Stimulated activated CD4-positive, alpha-beta T cell treated with anti-CD3 and anti-CD28 coated beads, Interleukin-15, amount 100 ng/mL, for 48 hours (primary cell): ENCODE results near the gene MYCBPAP.

Experiments used
- DNase-seq, 2 donors: peaks; one replicate each; pipeline ENCODE4 v3.0.0-alpha.2; 2020; ENCODE audit warnings: low read depth in 2 of 2

Gene MYCBPAP, protein sequence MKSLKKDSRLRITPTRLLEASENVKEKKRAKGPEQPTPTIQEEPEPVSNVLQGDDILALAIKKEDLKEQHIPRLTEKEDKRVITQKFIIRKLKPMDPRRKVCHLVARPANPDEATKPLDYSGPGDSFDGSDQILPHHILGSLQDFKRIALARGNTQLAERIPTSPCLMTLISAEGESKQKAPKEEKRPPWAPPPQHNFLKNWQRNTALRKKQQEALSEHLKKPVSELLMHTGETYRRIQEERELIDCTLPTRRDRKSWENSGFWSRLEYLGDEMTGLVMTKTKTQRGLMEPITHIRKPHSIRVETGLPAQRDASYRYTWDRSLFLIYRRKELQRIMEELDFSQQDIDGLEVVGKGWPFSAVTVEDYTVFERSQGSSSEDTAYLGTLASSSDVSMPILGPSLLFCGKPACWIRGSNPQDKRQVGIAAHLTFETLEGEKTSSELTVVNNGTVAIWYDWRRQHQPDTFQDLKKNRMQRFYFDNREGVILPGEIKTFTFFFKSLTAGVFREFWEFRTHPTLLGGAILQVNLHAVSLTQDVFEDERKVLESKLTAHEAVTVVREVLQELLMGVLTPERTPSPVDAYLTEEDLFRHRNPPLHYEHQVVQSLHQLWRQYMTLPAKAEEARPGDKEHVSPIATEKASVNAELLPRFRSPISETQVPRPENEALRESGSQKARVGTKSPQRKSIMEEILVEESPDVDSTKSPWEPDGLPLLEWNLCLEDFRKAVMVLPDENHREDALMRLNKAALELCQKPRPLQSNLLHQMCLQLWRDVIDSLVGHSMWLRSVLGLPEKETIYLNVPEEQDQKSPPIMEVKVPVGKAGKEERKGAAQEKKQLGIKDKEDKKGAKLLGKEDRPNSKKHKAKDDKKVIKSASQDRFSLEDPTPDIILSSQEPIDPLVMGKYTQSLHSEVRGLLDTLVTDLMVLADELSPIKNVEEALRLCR

DNA sequence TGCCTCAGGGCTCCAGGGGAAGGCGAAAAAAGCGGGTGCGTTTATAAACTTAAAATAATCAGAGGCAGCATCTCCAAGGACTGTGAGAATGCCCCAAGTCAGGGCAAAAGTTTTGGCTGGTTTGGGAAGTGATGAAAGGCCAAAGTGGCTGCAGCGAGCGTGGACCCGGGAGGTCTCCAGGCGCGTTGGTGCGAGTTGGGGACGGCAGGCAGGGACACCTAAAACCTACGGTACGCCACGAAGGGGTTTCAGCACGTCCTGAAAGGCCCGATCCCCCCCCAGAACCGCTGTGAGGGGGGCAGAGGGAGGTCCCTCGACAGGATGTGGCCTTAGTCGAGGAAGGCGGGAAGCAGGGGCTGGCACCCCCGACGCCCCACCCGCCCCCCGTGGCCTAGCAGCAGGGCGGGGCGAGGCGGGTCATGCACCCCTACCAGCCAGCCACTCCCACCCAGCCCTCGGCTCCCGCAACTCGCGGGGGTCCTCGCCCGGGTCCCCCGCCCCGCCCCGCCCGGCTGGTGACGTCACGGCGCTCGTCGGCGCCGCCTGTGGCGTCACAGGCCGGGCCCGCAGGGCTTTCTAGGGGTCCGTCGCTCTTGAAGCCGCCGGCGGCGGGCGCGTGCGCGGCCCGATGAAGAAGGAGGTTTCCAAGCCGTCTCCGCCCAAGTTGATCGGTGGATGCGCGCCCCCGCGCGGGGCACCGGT is at the start of gene MYCBPAP:
Gene MYCBPAP, plus strand, starts transcription at position 569 of the 702 bp plus-strand sequence. CDS start 236 bp downstream, outside the sequence.
- DNase-seq = peak; percentile 48 to 68

DNA sequence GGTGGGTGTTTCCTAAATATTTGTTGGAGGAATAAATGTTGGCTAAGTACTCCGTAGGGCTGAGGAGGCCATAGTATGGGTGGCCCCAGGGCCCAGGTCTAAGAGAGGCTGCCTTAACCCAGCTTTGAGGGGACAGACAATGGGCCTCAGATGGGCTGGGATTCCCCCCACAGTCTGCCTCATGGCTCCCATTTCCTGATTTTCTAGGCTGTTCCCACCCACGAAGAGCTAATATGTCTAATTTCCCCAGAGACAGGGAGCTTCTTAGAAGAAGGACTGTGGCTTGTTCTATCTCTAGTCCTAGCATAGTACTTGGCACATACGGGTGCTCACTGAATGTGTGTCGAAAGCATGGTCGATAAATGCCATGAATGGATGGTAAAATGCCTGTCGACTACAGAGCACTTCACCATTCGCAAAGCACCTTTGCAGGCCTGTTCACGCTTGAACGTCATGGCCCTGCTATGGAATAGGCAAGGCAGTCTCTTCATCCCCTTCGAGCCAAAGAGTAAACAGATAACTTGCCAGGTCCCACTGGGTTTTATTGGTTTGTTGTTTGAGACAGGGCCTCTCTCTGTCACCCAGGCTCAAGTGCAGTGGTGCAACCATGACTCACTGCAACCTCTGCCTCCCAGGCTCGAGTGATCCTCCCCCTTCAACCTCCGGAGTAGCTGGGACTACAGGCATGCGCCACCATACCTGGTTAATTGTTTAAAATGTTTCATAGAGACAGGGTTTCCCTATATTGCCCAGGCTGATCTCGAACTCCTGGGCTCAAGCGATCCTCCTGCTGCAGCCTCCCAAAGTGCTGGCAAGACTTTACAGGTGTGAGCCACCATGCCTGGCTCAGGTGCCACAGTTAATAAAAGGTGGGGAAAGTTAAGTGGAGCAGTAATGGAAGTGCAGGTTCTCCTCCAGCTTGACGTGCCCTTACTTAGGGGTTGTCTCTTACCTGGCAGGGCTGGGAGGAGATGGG is 49.2 kb upstream of the MYCBPAP start:
- DNase-seq = no peak

DNA sequence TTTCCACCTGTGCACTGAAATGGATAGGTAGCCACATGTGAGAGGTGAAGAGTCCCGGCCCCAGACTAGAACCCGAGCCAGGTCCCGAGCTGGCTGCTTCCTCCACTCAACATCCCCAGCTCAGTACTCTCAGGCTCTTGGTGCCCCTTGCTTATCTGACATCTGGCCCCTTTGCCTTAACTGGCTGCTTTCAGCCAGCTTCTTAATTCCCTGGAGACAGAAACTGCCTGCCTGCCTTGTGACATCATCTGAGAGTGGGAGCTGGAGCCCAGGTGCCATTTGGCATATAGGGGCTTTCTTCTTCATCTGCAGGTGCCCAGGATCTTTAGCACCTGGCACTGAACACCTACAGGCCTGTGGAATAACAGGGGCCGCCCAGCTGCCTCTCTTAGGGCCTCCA is 48.5 kb upstream of the MYCBPAP start:
- no peak for DNase-seq

DNA sequence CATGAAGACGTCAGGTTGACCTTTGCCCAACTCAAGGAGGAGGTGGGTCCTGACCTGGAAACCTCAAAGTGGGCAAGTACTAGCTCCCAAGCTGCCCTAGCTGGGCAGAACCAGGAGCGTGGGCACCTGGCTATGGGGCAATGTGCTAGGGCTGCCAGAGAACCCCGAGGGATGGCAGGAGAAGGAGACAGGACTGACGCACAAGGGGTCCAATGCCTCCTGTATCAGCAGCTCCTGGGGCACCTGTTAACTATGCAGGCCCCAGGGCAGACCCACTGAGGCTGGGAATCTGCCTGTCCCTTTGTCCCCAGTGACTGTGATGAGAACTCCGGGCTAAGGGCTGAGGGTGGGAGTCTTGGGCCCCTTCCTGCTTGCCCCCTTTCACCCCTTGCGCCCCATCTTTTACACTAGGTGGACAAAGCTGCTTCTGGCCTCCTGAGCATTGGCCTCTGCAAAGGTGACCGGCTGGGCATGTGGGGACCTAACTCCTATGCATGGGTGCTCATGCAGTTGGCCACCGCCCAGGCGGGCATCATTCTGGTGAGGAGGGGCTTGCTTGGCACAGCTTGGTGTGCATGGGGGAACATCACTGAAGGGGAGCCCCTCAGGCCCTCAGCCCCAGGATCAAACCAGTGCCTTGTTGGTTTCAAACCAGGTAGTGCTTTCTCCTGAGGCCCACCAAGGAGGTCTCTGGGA is 47.3 kb upstream of the MYCBPAP start:
- DNase-seq = no peak

DNA sequence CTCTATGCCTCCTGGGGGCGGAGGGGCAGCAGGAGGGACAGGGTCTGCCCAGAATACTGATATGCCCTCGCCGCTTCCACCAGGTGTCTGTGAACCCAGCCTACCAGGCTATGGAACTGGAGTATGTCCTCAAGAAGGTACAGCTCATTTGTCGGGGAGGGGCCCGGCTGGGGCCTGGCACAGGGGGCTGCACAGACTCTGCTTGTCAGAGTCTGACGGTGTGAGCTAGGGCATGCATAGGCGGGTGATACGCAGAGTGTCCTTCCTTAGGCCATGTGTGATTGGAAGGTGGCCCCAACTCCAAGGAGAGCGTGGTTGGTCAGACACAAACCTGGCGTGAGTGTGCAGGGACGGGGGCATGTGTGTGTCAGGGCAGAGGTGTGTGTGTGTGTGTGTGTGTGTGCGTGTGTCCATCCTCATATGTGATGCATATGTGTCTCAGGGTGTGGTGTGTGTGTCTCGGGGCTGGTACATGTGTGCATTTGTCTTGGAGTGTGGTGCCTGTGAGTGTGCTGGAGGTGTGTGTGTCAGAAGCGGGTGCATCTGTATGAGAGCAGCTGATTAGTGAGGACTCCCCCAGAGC is 46.6 kb upstream of the MYCBPAP start:
- DNase-seq = no peak

DNA sequence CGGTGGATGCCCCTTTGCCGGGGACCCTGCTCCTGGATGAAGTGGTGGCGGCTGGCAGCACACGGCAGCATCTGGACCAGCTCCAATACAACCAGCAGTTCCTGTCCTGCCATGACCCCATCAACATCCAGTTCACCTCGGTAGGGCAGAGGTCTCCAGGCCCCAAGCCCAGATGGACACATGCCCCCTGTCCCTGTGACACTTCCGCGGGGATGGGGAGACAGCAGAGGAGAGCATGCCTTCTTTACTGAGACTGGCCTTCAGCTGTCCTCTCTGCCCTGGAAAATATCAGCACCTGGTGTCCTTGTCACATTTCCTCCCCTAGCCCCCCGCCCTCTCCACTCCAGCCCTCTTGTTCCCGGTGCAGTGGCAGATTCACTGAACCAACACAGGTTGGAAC is 45.8 kb upstream of the MYCBPAP start:
- DNase-seq = no peak

DNA sequence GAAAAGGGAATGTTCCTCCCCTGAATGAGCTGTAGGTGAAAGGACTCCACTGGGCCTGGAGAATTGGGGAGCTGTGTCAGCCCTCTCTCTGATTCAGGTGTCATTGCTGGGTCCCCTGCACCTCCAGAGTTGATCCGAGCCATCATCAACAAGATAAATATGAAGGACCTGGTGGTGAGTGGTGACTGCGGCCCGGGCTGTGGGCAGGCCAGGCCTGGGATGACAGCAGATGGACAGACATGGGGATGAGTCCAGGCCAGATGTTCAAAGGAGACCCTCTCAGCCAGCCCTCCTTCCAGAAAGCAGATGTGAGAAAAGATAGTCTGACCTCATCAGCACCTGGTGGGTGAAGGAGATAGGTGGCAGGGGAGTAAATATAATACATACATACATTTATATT is 44.1 kb upstream of the MYCBPAP start:
- DNase-seq = no peak

DNA sequence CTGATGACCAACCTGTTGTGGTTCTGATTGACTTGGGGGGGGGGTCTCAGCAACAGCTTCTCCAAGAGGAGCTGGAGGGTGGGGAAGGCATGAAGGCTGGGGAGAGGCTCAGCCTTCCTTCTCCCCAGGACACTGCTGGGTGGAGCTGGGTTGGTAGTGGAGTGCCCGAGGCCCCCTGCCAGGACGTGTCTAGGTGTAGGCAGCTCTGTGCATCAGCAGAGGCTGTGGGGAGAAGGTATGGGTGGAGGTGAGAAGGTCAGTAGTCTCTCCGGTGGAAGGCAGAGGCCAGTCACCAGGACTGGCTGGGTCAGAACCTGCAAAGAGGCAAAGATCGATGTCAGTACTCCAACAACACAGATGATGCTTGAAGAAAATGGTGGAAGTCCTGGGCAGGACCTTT is 43.5 kb upstream of the MYCBPAP start:
- no peak for DNase-seq

DNA sequence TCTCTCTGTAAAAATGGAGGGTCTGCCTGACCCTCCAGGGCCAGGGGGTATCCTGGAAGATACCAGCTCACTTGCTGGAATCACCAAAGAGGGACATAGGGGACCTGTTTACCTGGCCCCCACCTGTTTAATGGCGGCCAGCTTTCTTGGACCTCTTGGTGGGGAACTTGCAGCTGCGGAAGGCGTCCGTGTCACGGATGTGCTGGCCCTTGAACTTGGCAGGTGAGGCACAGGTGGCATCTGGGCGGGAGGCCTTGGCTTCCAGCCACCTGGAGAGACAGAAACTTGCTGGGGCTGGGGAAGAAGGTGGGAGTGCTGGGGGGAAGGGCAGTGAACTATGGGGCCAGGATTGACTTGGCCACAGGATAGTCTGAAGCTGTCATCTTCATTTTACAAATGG is 43.1 kb upstream of the MYCBPAP start:
- no peak for DNase-seq

DNA sequence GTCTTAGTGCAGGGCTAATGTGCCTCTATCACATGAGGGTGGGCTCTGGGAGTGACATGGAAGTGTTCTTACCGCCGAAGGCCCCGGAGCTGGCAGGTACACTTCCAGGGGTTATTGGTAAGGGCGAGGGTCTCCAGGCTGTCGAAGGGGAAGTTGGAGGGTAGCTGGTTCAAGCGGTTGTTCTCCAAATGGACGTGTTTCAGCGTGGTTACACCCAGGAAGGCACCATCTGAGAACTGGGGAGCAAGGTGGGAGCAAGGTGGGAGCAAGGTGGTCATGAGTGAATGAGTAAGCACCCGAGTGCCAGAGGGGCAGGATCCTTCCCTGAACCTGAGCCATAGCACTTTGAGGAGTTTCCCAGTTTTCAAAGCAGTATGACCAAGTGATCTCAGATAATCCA is 42.6 kb upstream of the MYCBPAP start:
- DNase-seq = no peak

DNA sequence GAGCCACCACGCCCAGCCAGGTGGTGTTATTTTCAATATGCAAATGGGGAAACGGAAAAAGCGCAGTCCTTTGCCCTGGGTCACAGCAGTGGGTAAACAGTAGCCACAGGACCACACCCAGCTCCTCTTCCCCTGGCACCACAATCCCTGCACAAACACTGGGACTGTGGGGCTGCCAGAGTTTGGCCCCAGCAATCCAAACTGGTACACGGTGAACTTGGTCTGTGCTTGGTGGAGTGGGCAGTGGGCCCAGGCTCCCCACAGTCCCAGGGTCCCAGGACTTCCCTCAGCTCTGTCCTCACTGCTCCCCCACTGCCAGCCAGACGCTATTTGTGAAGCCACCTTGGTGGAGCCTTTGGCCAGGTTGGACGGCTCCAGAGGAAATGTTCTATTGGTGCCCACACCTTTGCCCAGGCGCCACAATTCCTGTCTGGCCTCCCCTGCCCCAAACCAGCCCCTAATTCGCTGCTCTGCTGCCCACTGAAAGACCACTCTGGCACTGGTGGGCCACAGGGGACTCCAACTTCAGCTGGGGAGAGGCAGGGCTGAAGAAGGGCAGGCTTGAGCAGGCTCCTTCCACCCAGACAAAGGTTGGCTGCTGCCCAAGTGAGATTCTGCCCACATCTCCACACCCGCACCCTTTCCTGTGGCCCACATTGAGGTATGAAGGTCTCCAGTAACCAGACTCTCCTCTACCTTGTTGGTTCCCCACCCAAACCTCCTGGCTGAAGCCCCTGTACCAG is 41.7 kb upstream of the MYCBPAP start:
- DNase-seq = no peak

DNA sequence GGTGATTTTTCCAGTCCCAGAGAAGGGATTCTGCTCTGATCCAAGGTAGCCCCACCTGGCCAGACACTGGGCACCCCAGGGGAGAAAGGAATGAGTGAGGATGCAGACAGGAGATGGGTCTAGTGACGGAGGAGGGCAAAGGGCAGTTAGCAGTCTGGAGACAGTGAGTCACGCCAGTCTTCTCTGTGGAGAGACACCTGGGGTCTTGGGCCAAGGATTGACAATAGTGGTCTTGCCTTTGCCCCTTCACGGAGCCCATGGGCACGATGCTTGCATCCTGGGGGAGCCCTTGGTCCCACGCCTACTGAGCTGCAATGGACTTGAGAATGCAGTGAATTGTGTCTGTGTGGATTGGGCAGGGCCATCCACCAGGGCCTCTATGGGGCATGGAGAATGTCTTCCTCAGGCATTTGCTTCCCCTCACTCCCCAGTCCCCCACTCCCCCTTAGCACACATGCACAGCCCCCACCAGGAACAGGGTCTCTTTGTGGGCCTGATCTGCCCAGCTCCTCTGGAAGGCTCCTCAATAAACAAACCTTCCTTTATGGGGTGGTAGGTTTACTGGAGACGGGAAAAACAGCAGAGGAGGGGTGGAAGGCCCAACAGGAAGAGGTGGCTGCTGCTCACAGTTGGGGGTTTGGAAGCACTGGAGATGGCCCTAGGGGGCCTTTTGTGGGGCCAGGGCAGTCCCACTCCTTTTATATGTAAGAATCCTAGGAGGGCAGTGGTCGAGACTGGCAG is 41.0 kb upstream of the MYCBPAP start:
- no peak for DNase-seq

DNA sequence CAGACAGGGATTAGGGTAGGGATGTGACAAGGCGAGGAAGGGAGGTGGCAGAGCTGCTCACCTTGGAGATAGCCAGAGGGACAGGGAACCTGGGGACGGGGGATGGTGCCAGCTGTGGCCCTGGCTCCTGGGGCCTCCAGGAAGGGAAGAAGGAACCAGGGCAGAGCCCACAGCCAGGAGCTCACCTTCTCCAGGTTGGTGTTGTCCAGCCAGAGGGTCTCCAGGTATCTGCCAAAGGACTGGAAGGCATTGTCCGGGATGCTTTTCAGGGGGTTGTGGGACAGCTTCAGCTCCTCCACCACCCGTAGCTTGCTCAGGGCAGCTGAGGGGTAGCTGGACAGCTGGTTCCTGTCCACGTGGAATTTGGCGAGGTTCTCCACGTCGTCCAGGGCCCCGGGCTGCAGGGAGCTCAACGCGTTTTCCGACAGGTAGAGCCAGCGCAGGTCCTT is 40.4 kb upstream of the MYCBPAP start:
- DNase-seq = no peak

DNA sequence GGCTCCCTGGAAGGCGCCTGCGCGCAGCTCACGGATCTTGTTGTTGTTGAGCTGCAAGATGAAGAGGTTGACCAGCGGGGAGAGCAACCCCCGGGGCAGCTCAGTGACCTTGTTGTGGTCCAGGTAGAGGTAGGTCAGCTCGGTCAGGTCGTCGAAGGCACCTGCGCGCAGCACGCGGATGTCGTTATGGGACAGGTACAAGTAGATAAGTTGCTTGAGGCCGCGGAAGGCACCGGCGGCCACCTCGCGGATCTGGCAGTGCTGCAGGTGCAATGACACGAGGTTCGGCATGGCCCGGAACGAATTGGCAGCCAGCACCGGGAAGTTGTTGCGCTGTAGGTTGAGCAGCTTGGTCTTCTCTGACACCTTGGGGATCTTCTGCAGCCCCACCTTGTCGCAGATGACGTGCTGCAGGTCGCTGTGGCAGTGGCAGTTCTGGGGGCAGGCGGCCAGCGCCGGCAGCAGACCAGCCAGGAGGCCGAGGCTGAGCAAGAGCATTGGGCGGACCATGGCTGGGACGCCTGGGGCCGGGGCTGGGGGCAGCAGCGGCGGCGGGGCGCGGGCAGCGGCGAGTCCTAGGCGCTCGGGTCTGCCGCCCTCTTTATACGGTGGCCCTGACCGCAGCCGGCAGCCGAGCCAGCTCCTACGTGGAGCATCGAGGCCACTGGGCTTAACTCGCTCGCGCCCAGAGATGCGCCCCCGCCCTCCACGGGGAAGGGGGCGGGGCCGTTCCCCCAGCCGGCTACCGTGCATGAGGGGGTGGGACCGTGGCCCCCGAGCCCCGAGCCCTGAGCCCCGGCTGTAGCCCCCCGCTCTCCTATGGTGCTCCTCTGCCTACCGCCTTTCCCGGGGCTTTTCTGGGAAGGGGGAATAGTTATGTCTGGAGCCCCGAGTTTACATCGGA is 39.7 kb upstream of the MYCBPAP start, which contains the start of gene CHAD:
Gene CHAD, minus strand, starts transcription at position 577 of the 904 bp plus-strand sequence. Its CDS starts 67 bp downstream, at position 510.
- no peak for DNase-seq

DNA sequence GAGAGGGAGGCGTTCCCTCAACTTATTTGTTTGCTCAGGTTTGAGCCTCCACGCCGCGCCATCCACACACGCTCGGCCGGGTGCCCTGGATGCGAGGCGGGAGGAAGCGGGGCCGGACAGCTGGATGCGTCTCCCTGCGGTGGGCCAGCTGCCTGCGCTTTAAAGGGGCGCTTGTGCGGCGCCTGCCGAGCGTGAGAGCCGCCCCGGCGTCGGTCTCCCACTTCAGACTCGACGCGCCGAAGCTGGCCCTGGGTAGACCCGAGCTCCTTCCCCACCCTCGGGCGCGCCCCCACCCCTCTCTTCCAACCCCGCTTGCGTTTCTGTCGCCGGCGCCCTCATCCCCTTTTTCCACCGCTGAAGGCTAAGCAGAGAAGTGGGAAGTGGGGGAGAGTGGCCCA is 39.0 kb upstream of the MYCBPAP start:
- no peak for DNase-seq

DNA sequence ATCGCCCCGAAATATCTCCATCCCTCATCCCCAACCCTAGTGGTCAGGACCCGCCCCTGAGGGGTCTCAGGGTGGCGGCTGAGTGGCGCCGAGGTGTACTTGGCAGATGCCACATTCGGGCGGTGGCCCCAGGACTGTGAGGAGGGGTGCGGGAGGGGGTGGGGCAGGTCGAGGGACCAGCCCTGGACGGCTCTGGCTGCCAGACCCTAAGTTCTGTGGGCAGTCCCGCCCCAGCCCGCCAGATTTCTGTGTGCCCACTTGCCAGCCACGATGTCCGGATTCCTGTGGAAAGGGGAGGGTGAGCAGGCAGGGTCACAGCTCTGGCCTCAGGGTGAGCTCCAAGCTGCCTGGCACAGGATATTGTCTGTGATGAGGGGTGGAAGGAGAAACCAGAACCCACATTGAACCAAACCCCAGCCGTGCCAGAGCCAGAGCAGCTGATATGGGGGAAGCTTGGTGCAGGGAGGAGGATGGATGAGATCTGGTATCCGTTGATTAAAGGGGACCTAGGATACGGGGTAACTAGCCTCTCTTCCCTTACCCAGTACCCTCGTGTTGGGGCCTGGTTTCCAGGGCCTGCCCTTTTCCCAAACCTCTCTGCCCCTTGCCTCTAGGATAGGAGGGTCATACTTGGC is 38.5 kb upstream of the MYCBPAP start:
- DNase-seq = no peak

DNA sequence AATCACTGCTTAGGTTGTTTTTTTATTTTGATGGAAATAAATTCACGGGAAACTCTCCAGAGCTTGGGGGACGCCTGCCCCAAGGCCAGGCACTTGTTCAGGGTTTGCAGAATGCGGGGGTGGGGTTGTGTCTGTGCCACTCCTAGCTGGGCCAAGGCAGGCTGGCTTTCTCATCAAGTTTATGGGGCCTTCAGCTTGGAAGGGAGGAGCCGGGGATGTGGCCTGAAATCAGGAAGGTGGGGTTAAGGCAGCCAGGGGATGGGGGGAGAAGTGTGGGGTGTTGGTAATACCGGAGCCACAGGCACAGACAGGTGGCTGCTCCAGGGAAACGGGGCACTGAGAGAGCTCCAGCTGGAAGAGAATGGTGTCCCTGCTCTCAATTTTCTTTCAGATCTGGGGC is 37.8 kb upstream of the MYCBPAP start:
- no peak for DNase-seq
